OCI-LY1 (cell line): ENCODE results near the gene NAV2.

Experiments used
- H2AFZ ChIP-seq: fragments of 200-600 bp; sonication (generic), shearing (Covaris generic); 2 replicates; pipeline ENCODE4 v1.6.0; 2014; ENCODE audit warnings: antibody characterized with exemption, mild to moderate bottlenecking, low read length
- H3F3A ChIP-seq: fragments of 200-600 bp; sonication (generic), shearing (Covaris generic); 2 replicates; pipeline ENCODE4 v1.6.0; 2014; ENCODE audit warnings: mild to moderate bottlenecking, antibody characterized with exemption, low read length, moderate library complexity; ENCODE audit not compliant: insufficient read depth
- H3K27ac ChIP-seq: fragments of 200-600 bp; sonication (generic); 2 replicates; pipeline ENCODE4 v1.5.1; 2014; ENCODE audit warnings: low read length, mixed run types, mild to moderate bottlenecking, low read depth; ENCODE audit not compliant: poor library complexity, severe bottlenecking
- H3K27me3 ChIP-seq: fragments of 200-600 bp; sonication (generic); 2 replicates; pipeline ENCODE4 v1.6.0; 2014; ENCODE audit warnings: antibody characterized with exemption, mild to moderate bottlenecking, low read length, moderate library complexity; ENCODE audit not compliant: insufficient read depth
- H3K36me3 ChIP-seq: fragments of 200-600 bp; sonication (generic); 2 replicates; pipeline ENCODE4 v1.6.1; 2014; ENCODE audit warnings: mild to moderate bottlenecking, antibody characterized with exemption, low read length, moderate library complexity, mixed read lengths; ENCODE audit not compliant: insufficient read depth
- H3K4me1 ChIP-seq: fragments of 200-600 bp; sonication (generic); 2 replicates; pipeline ENCODE4 v1.5.1; 2014; ENCODE audit warnings: mild to moderate bottlenecking, low read length, moderate library complexity; ENCODE audit not compliant: insufficient read depth, severe bottlenecking
- H3K4me2 ChIP-seq: fragments of 200-600 bp; sonication (generic), shearing (Covaris generic); 2 replicates; pipeline ENCODE4 v1.6.1; 2014; ENCODE audit warnings: low read length
- H3K4me3 ChIP-seq: fragments of 200-600 bp; sonication (generic); 2 replicates; pipeline ENCODE4 v1.5.1; 2014; ENCODE audit warnings: low read length, low read depth, mild to moderate bottlenecking, mixed read lengths; ENCODE audit not compliant: poor library complexity, severe bottlenecking
- H3K79me2 ChIP-seq: fragments of 200-600 bp; shearing (Covaris generic); 2 replicates; pipeline ENCODE4 v1.6.1; 2016; ENCODE audit warnings: mixed run types, low read length, mixed read lengths; ENCODE audit not compliant: insufficient read depth
- H3K9ac ChIP-seq: fragments of 200-600 bp; sonication (generic), shearing (Covaris generic); 2 replicates; pipeline ENCODE4 v1.6.1; 2014; ENCODE audit warnings: mild to moderate bottlenecking, low read length, mixed read lengths
- H3K9me2 ChIP-seq: fragments of 200-600 bp; sonication (generic), shearing (Covaris generic); 2 replicates; pipeline ENCODE4 v1.6.1; 2014; ENCODE audit warnings: low read depth, mild to moderate bottlenecking, low read length, mixed read lengths
- H3K9me3 ChIP-seq: fragments of 200-600 bp; shearing (Covaris generic); 2 replicates; pipeline ENCODE4 v1.6.1; 2014; ENCODE audit warnings: low read length, mixed read lengths
- H4K20me1 ChIP-seq: fragments of 200-600 bp; sonication (generic), shearing (Covaris generic); 2 replicates; pipeline ENCODE4 v1.6.0; 2016; ENCODE audit warnings: mild to moderate bottlenecking, low read length; ENCODE audit not compliant: insufficient read depth
- EZH2 ChIP-seq: fragments of 200-600 bp; sonication (generic), shearing (Covaris generic); IDR thresholded peaks from 2 replicates; pipeline ENCODE4 v1.8.0; 2017; ENCODE audit warnings: borderline replicate concordance, mixed run types, mild to moderate bottlenecking, antibody characterized with exemption, low read length, moderate library complexity, mixed read lengths
- TF ChIP-seq, protein P1 (sequence below): fragments of 200-600 bp; sonication (generic), shearing (Covaris generic); IDR thresholded peaks from 2 replicates; pipeline ENCODE4 v1.5.1; 2017; ENCODE audit warnings: mild to moderate bottlenecking, antibody characterized with exemption, low read length, moderate library complexity, mixed read lengths

Gene NAV2

DNA sequence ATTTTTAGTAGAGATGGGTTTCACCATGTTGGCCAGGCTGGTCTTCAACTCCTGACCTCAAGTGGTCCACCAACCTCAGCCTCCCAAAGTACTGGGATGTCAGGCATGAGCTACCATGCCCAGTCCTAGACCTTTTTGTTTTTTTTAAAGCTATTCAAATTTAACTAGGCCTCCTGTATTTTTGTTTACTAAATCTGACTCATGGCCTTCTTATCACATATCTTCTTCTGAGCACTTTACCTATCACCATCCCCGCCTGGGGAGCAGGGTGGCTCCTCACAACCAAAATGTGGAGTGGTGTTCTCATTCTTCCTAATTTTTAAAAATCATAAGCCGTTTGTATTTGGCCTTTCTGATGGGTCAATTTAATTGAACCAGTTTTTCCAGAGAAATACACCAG lies 355.0 kb downstream of the NAV2 start:
- Histone ChIP-seq H3F3A (no peaks in the 10 kb centered on the region), H3K4me3 (no peak overlapping the region), H3K4me2 (no peak overlapping the region), H3K9me3 (no peaks in the 10 kb centered on the region), H3K27me3 (no peaks in the 10 kb centered on the region; the same call in 1 of the 2 replicates), H2AFZ (no peak overlapping the region), H3K27ac (no peak overlapping the region), H3K9me2 (no peaks in the 10 kb centered on the region), H3K79me2 (no peaks in the 10 kb centered on the region), H4K20me1 (no peaks in the 10 kb centered on the region), H3K36me3 (no peaks in the 10 kb centered on the region), H3K9ac (no peak overlapping the region), H3K4me1 (no peaks in the 10 kb centered on the region)
- no peak for TF ChIP-seq EZH2
- TF ChIP-seq, protein P1, sequence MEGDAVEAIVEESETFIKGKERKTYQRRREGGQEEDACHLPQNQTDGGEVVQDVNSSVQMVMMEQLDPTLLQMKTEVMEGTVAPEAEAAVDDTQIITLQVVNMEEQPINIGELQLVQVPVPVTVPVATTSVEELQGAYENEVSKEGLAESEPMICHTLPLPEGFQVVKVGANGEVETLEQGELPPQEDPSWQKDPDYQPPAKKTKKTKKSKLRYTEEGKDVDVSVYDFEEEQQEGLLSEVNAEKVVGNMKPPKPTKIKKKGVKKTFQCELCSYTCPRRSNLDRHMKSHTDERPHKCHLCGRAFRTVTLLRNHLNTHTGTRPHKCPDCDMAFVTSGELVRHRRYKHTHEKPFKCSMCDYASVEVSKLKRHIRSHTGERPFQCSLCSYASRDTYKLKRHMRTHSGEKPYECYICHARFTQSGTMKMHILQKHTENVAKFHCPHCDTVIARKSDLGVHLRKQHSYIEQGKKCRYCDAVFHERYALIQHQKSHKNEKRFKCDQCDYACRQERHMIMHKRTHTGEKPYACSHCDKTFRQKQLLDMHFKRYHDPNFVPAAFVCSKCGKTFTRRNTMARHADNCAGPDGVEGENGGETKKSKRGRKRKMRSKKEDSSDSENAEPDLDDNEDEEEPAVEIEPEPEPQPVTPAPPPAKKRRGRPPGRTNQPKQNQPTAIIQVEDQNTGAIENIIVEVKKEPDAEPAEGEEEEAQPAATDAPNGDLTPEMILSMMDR: no peak

DNA sequence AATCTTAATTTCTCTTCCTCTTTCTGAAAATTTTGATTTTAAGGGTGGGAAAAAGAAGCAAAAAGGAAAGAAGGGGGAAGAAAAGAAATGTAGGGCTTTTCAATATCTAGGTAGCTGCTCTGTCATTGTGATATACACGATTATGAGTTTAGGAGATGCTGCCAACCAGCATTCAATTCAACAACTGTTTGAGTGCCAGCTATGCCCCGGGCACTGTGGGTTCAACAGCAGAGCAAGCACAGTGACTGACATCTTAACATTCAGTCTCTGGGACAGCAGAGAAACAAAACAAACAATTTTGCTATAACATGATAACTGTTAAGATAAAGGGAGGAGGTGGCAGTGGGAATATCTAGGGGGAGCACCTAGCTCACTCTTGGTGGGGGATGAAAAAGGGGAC lies 356.1 kb downstream of the NAV2 start:
- no peaks in the 10 kb centered on the region for H3K9me2 ChIP-seq
- H3K36me3 ChIP-seq: no peaks in the 10 kb centered on the region
- no peaks in the 10 kb centered on the region for H3F3A ChIP-seq
- no peaks in the 10 kb centered on the region for H3K79me2 ChIP-seq
- H3K27me3 ChIP-seq: no peaks in the 10 kb centered on the region; the same call in 1 of the 2 replicates
- no peak overlapping the region for H3K4me2 ChIP-seq
- H3K4me3 ChIP-seq: no peak overlapping the region
- H2AFZ ChIP-seq: no peak overlapping the region
- no peaks in the 10 kb centered on the region for H3K4me1 ChIP-seq
- no peaks in the 10 kb centered on the region for H3K9me3 ChIP-seq
- H3K9ac ChIP-seq: no peak overlapping the region
- no peak overlapping the region for H3K27ac ChIP-seq
- no peak for TF ChIP-seq EZH2
- TF ChIP-seq, protein P1: no peak
- H4K20me1 ChIP-seq: no peaks in the 10 kb centered on the region

DNA sequence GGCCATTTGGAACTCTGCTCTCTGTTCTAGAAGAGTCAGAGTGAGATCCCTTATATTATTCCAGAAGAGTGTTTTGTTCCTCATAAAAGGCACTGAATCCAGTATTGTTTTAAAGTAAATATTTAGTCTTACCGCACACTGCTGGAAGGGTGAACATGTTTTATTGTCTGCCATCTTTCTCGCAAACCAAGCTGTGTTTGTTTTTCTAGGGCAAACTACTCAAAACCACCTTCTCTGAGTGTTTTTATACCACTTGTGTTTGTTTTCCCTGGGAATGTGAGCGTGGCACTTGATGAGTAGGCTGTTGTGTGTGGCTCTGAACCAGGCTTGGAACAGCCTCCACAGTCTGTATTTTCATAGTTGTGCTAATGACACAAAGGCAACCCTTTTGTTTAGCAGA lies 357.8 kb downstream of the NAV2 start:
- H3K9me3 ChIP-seq: no peaks in the 10 kb centered on the region
- no peak overlapping the region for H3K4me2 ChIP-seq
- no peaks in the 10 kb centered on the region for H3K9me2 ChIP-seq
- no peaks in the 10 kb centered on the region for H3F3A ChIP-seq
- no peak overlapping the region for H2AFZ ChIP-seq
- H3K36me3 ChIP-seq: no peaks in the 10 kb centered on the region
- H3K27ac ChIP-seq: no peak overlapping the region
- H3K4me1 ChIP-seq: no peaks in the 10 kb centered on the region
- H4K20me1 ChIP-seq: no peaks in the 10 kb centered on the region
- TF ChIP-seq EZH2: no peak
- TF ChIP-seq, protein P1: no peak
- no peak overlapping the region for H3K4me3 ChIP-seq
- H3K9ac ChIP-seq: no peak overlapping the region
- H3K27me3 ChIP-seq: no peaks in the 10 kb centered on the region; the same call in 1 of the 2 replicates
- no peaks in the 10 kb centered on the region for H3K79me2 ChIP-seq
